HG03095 (cell line): ENCODE measurements around the gene MAN1A1.

Experiments used
- ATAC-seq: cut with Tn5 transposase; IDR thresholded peaks from one replicate; pipeline ENCODE4 v1.9.1; 2021; ENCODE audit warnings: moderate library complexity; ENCODE audit not compliant: unreplicated experiment

The MAN1A1 gene

GRCh38 chr6:119152187-119152586 is 197.4 kb downstream of the MAN1A1 start:
- no peak for ATAC-seq

GRCh38 chr6:119148825-119149525 is 200.6 kb downstream of the MAN1A1 start:
- no peak for ATAC-seq

GRCh38 chr6:119148098-119148824 is 201.3 kb downstream of the MAN1A1 start:
- ATAC-seq, result no peak

- peak; percentile 97 for ATAC-seq
Observed at GRCh38 chr6:119147101-119148053, 202.2 kb downstream of the MAN1A1 start.

- ATAC-seq, result no peak
Observed at GRCh38 chr6:119145111-119145510, 204.4 kb downstream of the MAN1A1 start.

- ATAC-seq, result no peak
Observed at GRCh38 chr6:119142637-119143036, 206.9 kb downstream of the MAN1A1 start.

- ATAC-seq, result no peak
Observed at GRCh38 chr6:119142041-119142440, 207.5 kb downstream of the MAN1A1 start.

- no peak for ATAC-seq
Observed at GRCh38 chr6:119140196-119141140, 209.1 kb downstream of the MAN1A1 start.

- ATAC-seq, result peak; percentile 78
Observed at GRCh38 chr6:119138906-119139541, 210.5 kb downstream of the MAN1A1 start.

- ATAC-seq, result no peak
Observed at GRCh38 chr6:119137194-119138072, 212.1 kb downstream of the MAN1A1 start.

GRCh38 chr6:119134752-119135151 is 214.8 kb downstream of the MAN1A1 start:
- ATAC-seq, result no peak

GRCh38 chr6:119133400-119133799 is 216.2 kb downstream of the MAN1A1 start:
- ATAC-seq, result no peak

- no peak for ATAC-seq
Observed at GRCh38 chr6:119132261-119132981, 217.1 kb downstream of the MAN1A1 start.

- ATAC-seq, result no peak
Observed at GRCh38 chr6:119129968-119130484, 219.5 kb downstream of the MAN1A1 start.

- ATAC-seq, result peak; percentile 84
Observed at GRCh38 chr6:119129148-119129967, 220.2 kb downstream of the MAN1A1 start.

- no peak for ATAC-seq
Observed at GRCh38 chr6:119128252-119128912, 221.2 kb downstream of the MAN1A1 start.
